Measurements from ENCODE around the gene S100A4.

S100A4 gene

GRCh38 chr1:153546796-153547559 is 1.4 kb upstream of the S100A4 start:
- DNase-seq, result no peak

DNA sequence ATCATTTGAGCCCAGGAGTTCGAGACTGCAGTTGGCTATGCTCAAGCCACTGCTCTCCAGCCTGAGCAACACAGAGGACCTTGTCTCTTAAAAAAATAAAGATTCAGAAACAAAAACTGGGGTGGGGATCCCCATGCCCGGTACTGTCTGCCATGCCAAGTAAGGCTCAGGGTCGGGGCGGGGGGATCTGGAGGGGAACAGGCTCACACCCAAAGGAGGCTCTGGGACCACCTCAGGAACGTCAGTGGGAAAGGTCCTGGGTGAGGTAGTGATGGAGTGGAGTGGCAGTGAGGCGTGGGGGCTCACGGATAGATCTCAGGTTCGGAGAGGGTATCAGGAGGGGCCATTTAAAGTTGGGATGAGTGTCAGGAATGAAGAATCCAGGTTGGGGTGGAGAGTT is 765 bp upstream of the S100A4 start:
- no peak for DNase-seq

- no peak for DNase-seq
Measured at GRCh38 chr1:153544453-153545066, 1.0 kb downstream of the S100A4 start.

DNA sequence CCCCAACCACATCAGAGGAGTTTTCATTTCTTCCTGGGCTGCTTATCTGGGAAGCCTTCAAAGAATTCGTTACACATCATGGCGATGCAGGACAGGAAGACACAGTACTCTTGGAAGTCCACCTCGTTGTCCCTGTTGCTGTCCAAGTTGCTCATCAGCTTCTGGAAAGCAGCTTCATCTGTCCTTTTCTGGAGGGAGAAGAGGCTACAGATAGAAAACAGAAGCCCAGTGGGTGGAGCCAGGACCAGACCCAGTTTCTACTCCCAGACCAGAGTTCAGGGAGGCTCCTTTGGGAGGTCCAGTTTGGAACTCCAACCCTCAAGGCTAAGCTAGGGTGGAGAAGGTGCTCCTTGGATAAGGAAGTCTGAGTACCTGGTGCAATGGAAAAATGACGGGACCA is 1.9 kb downstream of the S100A4 start:
- no peak for DNase-seq

GRCh38 chr1:153542956-153543711 is 2.5 kb downstream of the S100A4 start:
- no peak for DNase-seq

DNA sequence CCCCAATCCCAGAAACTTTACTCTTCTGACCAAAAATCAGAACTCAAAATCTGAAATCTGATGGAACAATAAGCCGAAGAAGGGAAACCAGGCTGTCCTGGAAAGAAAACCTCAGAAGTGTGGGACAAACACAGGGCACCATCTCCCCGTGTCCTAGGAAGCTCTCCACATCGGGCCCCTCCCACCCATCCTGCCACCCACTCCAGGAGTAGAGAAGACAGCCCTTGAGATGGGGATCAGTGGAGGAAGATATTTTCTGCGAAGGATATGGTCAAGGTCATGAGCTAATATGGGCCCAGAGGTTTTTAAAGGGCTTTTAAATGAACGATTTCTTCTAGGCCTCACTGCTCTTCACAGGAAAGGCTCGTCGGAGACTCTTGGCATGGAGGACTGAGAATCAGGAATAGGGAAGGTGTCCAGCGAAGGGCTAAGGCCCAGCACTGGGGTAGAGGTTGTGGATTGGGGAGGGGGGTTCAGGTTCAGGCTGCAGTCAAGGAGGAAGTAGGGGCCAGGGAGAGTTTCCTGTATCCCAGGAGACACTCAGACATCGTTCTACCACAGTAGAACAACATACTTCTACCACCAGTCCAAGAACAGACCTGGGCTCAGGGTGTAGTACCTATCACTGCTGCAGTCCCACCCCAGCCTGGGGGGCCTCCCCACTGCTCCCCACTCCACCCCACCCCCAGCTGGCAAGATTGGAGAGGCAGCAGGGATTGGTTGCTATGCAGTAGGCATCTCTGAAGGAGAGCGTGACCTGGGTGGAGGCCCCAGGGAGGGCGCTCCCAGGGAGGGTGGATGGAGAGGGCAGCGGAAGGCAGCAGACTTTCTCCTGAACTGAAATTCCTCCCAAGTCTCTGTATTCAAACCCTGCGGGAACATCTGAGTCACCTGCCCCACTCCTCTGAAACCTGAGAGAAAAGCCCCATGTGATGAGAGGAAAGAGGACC is 3.7 kb downstream of the S100A4 start:
- no peak for DNase-seq

GRCh38 chr1:153540394-153541361 is 4.9 kb downstream of the S100A4 start, which contains the start of gene S100A5:
S100A5 (minus strand) TSS chr1:153540934; CDS start chr1:153540191, 743 bp downstream.
- DNase-seq, result peak in 4 of 5 experiments; percentile 27 to 89 (median 46)

- peak in 1 of 5 experiments; percentile 40 for DNase-seq
Measured at GRCh38 chr1:153539395-153540093, 6.1 kb downstream of the S100A4 start.

- DNase-seq, result no peak
Measured at GRCh38 chr1:153538315-153538821, 7.2 kb downstream of the S100A4 start.

DNA sequence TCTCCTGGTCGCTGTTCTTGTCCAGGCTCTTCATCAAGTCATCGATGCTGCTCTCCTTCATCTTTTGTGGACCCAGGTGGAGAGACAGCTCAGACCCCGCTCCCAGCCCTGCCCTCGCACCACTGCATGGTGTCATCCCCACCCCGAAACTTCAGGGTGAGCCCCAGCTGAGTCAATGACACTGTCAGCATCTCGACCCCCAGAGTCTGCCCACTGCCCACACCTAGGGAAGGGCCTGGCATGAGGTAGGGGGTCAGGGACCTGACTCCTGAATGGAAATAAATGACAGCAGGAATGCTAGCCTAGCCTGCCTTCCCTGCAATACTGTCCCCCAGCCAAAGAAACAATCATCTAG is 8.3 kb downstream of the S100A4 start:
- no peak for DNase-seq

- no peak for DNase-seq
Measured at GRCh38 chr1:153536671-153537375, 8.8 kb downstream of the S100A4 start.

DNA sequence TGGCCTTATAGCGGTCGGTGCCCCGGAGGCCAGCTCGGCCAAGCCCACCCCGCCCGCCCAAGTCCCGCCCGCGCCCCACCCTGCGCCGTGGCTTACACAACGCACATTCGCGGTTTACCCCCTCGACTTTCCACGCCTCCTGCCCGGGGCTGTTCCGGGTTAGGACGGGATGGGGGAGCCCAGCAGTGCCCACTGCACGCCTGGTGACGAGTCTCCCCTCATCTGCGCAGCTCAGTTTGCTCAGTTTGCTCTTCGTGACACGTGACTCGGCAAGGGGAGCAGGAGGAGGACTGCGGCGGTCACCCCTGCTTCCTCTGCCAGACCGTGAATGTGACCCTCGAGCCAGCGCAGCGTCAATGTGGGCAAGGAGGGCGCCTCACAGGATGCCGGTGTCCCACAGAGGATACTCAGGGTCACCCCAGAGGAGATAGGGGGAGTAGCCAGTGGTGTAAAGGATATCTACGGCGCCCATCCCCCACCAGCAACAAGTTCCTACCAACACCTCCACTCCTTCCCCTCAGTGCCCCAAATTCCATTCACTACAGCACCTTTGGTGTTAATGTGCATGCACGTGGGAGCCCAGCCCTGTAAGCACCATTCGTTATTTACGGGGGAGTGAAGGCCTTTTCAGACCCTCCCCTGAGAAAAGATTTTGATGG is 9.5 kb downstream of the S100A4 start:
- DNase-seq, result peak; percentile 61 to 94 (median 79)

DNA sequence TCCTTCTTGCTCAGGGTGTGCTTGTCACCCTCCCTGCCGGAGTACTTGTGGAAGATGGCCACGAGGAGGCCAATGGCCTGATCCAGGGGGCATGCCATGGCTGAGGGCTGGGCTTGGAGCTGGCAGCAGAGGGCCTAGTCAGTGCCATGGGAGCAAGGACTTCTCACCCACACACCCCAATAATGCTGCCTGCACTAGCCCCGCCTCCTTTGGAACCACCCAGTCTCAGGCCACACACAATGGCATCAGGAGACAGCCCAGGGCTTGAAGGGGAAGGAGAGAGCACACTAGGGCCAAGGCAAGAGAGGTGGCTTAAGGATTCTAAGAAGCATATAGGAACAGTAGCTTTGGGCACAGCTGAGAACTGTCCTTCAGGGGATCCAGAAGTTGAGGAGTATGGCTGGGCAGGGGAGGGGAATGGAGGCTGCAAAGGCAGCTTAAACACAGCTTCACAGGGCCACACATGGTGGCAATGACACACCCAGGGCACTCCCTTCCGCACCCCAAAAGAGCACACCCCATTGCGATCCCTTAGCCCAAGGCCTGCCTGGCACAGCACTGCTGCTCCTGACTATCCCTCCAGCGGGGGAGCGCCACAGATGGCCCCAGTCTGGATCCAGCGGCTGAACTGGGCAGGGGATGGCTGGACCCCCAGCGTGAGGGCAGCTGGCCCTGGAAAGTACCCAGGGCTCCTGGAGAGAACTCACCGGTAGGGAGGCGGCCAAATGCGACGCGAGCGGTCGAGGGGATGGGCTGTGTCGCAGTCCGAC is 10.2 kb downstream of the S100A4 start, which contains the start of gene S100A6:
TSS of gene S100A6 (minus strand) at position 750 of the 770 bp plus-strand sequence. CDS start at position 98, 652 bp downstream.
- peak in 4 of 5 experiments; percentile 21 to 74 (median 34) for DNase-seq

DNA sequence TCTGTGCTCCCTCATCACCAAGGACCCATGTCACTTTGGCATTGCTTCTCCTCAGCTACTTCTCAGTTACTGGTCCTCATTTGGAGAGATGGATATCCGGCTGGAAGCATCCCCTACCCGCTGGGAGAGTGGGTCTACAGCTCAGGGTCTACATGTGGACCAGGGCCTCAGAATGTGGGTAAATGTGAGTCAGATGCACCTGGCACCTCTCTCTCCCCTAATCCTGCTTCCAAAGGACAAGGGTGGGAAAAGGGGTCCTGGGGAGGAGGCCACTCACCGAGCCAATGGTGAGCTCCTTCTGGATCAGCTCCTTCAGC is 10.7 kb downstream of the S100A4 start:
- no peak for DNase-seq

DNA sequence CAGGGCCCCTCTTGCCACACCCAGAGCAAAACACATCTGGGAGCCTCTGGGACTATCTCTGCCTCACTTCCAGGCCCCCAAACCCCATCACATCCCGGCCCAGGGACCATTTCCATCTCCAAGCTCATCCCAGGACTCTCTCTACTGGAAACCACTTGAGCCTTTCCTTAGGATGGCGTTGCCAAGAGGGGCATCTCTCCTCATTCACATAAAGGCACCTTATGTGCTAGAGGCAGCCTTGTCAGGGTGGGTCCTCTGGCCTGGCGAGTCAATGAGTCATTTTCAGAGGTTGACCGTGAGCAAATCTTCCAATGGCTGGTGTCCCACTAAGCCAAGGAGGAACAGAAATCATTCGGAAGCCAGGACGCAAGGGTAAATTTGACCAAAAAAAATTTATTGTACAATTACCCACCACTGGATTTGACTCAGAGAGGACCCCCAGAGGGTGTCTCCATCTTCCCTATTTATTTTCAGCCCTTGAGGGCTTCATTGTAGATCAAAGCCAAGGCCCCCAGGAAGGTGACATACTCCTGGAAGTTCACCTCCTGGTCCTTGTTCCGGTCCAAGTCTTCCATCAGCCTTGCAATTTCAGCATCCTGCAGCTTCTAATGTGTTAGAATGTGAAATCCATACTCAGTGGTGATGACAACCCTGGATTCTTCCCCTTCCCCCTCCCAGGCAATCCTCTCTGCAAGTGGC is 11.2 kb downstream of the S100A4 start:
- DNase-seq, result no peak

DNA sequence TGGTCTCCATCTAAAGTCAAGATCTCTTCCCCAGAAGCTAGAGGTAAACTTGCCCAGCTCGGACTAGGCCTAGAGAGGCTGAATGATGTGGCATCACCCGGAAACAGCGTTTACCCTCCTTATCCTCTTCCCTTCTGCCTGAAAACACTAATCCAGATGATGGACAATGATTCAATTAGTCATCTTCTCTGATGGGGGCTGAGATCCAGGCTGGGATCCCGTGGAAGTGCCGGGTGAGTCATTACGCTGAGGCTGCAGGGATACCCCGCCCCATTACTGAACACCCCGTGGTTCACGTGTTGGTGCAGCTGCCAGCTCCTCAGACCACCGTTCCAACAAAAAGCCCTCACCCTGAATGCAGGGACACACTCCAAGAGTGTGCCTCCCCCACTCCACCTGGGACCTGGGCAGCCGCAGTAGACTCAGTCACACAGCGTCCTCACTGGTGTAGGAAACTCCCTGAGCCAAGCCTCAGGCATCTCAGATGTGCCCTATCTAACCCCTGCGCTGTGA is 11.9 kb downstream of the S100A4 start:
- DNase-seq, result peak in 1 of 5 experiments; percentile 53
